K562 (cell line): ENCODE data around the gene THEM4. TPM values are rescaled to one million over a fixed set of nuclear protein-coding genes. Genes with fewer than 3 reads are reported as not detected.
A peak's percentile ranks its signal among the peaks of the same experiment; 100 is the strongest.

Source experiments
- BCL6 ChIP-seq: fragments of 250-450 bp; sonication (Bioruptor Pico); IDR thresholded peaks from 2 replicates; pipeline ENCODE4 v1.4.0; 2020
- ELF4 ChIP-seq: fragments of 450-650 bp; formaldehyde crosslinking; IDR thresholded peaks from 2 replicates; pipeline ENCODE4 v1.4.0; 2022; ENCODE audit warnings: missing genetic modification characterization
- FOXK2 ChIP-seq, 2 experiments: fragments of 450-650 bp; IDR thresholded peaks in 1 of 2; conservative IDR thresholded peaks in 1 of 2; 2 replicates each; pipeline ENCODE4 v1.6.1; 2016; ENCODE audit warnings: low read depth in 2 of 2, mild to moderate bottlenecking in 1 of 2
- GABPA ChIP-seq: fragments of 200-800 bp; sonication (Bioruptor generic); conservative IDR thresholded peaks from 2 replicates; pipeline ENCODE4 v1.6.1; 2016; ENCODE audit warnings: low read depth, missing genetic modification characterization, missing compliant biosample characterization
- PHF8 ChIP-seq: fragments of 200-600 bp; sonication (generic); IDR thresholded peaks from 2 replicates; pipeline ENCODE4 v1.6.1; 2012; ENCODE audit warnings: mixed run types, mild to moderate bottlenecking, inconsistent platforms, low read length, moderate library complexity, borderline replicate concordance
- POLR2A ChIP-seq: fragments of 450-650 bp; conservative IDR thresholded peaks from 2 replicates; pipeline ENCODE4 v1.6.1; 2016
- POLR2B ChIP-seq: fragments of 450-650 bp; IDR thresholded peaks from 2 replicates; pipeline ENCODE4 v1.6.1; 2018; ENCODE audit warnings: low read depth; ENCODE audit not compliant: partially characterized antibody
- POLR3A ChIP-seq: IDR thresholded peaks from 2 replicates; pipeline ENCODE4 v1.6.1; 2011; ENCODE audit warnings: borderline replicate concordance, mild to moderate bottlenecking, moderate library complexity; ENCODE audit not compliant: insufficient read length, insufficient read depth; ENCODE audit errors: extremely low read depth
- RHOXF2B ChIP-seq: fragments of 250-450 bp; sonication (Bioruptor Pico); conservative IDR thresholded peaks from 2 replicates; pipeline ENCODE4 v1.5.1; 2021
- SMARCC2 ChIP-seq: fragments of 450-650 bp; IDR thresholded peaks from 2 replicates; pipeline ENCODE4 v1.6.1; 2017; ENCODE audit warnings: antibody characterized with exemption, moderate library complexity, mild to moderate bottlenecking, low read depth
- TAF1 ChIP-seq: IDR thresholded peaks from 2 replicates; pipeline ENCODE4 v1.6.1; 2011; ENCODE audit warnings: mild to moderate bottlenecking, low read length, moderate library complexity; ENCODE audit not compliant: insufficient read depth, control insufficient read depth, severe bottlenecking; ENCODE audit errors: extremely low read depth
- ZNF175 ChIP-seq: fragments of 200-800 bp; sonication (Bioruptor generic); IDR thresholded peaks from 2 replicates; pipeline ENCODE4 v1.6.1; 2016; ENCODE audit warnings: low read depth, mild to moderate bottlenecking, missing genetic modification characterization, missing compliant biosample characterization
- polyA plus RNA-seq, 8 experiments: library from polyadenylated mRNA; depleted of rRNA in 4 of 8; stranded (reverse) in 5 of 8; unstranded in 3 of 8; fragments of >200 nt; fragmentation: Nextera tagmentation in 2 of 8; fragmentation: Illumina TruSeq in 1 of 8; extraction: Ambion mirVana in 2 of 8; extraction: Trizol in 1 of 8; gene quantifications; 2 replicates each; pipeline versions ENCODE4 v1.2.1 to v1.2.3, GENCODE V29; 2011 to 2014; ENCODE audit warnings: inconsistent platforms in 1 of 8, missing spikeins in 1 of 8
- total RNA-seq, 7 experiments: library from RNA; depleted of rRNA in 6 of 7; stranded (reverse); fragments of >200 nt in 6 of 7; fragmentation: Illumina TruSeq in 2 of 7; extraction: Trizol in 2 of 7; gene quantifications; 2 replicates each; pipeline versions ENCODE4 v1.2.1 to v1.2.3, GENCODE V29; 2011 to 2021; ENCODE audit warnings: low replicate concordance in 1 of 7
- TF ChIP-seq, protein P1 (sequence below), 2 experiments: IDR thresholded peaks; 2 replicates each; pipeline ENCODE4 v1.6.1; 2011; ENCODE audit warnings: borderline replicate concordance in 1 of 2, control low read depth in 1 of 2, low read depth in 1 of 2, low read length in 1 of 2, mild to moderate bottlenecking in 1 of 2, mixed read lengths in 1 of 2, moderate library complexity in 1 of 2; ENCODE audit not compliant: insufficient read depth in 1 of 2, insufficient read length in 1 of 2, poor library complexity in 1 of 2, severe bottlenecking in 1 of 2; ENCODE audit errors: extremely low read depth in 1 of 2
- TF ChIP-seq, protein P2 (sequence below): fragments of 450-650 bp; IDR thresholded peaks from 2 replicates; pipeline ENCODE4 v1.6.1; 2017; ENCODE audit warnings: mild to moderate bottlenecking, moderate library complexity
- TF ChIP-seq, protein P3 (sequence below): fragments of 250-450 bp; sonication (Bioruptor Pico); IDR thresholded peaks from 2 replicates; pipeline ENCODE4 v1.4.0; 2020; ENCODE audit warnings: mild to moderate bottlenecking, moderate library complexity

THEM4 gene
- total and polyA plus RNA-seq, 9 of the 15 experiments (the other 6 are each of a cell fraction or from before 2014, with no cell fraction given): 8.6 to 71.9 (median 35.3) TPM

DNA sequence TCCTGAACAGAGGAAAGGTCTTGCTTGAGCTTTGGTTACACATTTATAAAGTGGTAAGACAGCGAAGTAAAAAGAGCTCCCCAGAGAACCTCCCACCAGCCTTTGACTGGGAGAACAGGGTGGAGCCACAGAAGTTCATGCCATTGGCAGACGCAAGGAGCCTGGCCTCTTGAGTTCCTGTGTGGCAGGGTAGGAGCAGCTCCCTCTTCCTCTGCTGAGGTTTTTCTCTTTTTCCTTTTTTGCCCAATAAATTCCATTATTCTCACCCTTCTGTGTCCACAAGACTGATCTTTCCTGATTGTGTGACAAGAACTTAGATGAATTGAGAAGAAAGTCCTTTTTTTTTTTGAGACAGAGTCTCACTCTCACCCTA, 4.3 kb downstream of the THEM4 start (continued):
- TF ChIP-seq, protein P1, sequence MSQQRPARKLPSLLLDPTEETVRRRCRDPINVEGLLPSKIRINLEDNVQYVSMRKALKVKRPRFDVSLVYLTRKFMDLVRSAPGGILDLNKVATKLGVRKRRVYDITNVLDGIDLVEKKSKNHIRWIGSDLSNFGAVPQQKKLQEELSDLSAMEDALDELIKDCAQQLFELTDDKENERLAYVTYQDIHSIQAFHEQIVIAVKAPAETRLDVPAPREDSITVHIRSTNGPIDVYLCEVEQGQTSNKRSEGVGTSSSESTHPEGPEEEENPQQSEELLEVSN (IDR thresholded peaks at IDR 0.05; ENCODE audit: borderline replicate concordance in 1 of 2, extremely low read depth in 1 of 2, insufficient read depth in 1 of 2, insufficient read length in 1 of 2, low read depth in 1 of 2, low read length in 1 of 2, poor library complexity in 1 of 2, severe bottlenecking in 1 of 2): peak in 1 of 2 experiments; percentile 33
- TF ChIP-seq PHF8 (peak; percentile 32; the same call in 1 of the 2 replicates), GABPA (peak; percentile 67), ZNF175 (CRISPR knock-in tag) (no peak; the same call in 1 of the 2 replicates), ELF4 (CRISPR knock-in tag) (0 out of 2 replicates have a peak, but pooled peaks have one; percentile 28), FOXK2 (conservative IDR thresholded peaks at IDR 0.05 in 1 of 2, IDR thresholded peaks at IDR 0.05 in 1 of 2; ENCODE audit: low read depth in 2 of 2) (0 out of 4 replicates have a peak, but pooled peaks of 1 of the 2 experiments have one; percentile 10), POLR2A (peak; percentile 72), POLR3A (no peak), RHOXF2B (no peak), POLR2B (peak; percentile 39), SMARCC2 (no peak), BCL6 (CRISPR knock-in tag) (no peak), TAF1 (peak; percentile 25)
- TF ChIP-seq, protein P2, sequence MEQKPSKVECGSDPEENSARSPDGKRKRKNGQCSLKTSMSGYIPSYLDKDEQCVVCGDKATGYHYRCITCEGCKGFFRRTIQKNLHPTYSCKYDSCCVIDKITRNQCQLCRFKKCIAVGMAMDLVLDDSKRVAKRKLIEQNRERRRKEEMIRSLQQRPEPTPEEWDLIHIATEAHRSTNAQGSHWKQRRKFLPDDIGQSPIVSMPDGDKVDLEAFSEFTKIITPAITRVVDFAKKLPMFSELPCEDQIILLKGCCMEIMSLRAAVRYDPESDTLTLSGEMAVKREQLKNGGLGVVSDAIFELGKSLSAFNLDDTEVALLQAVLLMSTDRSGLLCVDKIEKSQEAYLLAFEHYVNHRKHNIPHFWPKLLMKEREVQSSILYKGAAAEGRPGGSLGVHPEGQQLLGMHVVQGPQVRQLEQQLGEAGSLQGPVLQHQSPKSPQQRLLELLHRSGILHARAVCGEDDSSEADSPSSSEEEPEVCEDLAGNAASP: no peak
- TF ChIP-seq, protein P3, sequence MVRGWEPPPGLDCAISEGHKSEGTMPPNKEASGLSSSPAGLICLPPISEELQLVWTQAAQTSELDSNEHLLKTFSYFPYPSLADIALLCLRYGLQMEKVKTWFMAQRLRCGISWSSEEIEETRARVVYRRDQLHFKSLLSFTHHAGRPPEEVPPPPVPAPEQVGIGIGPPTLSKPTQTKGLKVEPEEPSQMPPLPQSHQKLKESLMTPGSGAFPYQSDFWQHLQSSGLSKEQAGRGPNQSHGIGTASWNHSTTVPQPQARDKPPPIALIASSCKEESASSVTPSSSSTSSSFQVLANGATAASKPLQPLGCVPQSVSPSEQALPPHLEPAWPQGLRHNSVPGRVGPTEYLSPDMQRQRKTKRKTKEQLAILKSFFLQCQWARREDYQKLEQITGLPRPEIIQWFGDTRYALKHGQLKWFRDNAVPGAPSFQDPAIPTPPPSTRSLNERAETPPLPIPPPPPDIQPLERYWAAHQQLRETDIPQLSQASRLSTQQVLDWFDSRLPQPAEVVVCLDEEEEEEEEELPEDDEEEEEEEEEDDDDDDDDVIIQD (CRISPR knock-in tag): no peak
